Stimulated activated CD8-positive, alpha-beta memory T cell treated with anti-CD3 and anti-CD28 coated beads, Interleukin-7, amount 100 ng/mL, for 1 hour (primary cell): ENCODE results near the gene LRRC56.
"Not testable (repeated sequence)": the region's sequence is repeated elsewhere in the genome, so short reads cannot be mapped to it uniquely, and the experiment has no call there.

Experiments used
- DNase-seq, 2 donors: peaks; one replicate each; pipeline ENCODE4 v3.0.0-alpha.2; 2020; ENCODE audit warnings: low read depth in 2 of 2

LRRC56 gene

GRCh38 chr11:559712-560304 lies 22.5 kb downstream of the LRRC56 start:
- no peak for DNase-seq

GRCh38 chr11:560305-561147 lies 23.2 kb downstream of the LRRC56 start, which contains the start of the genes LMNTD2 and RASSF7:
LMNTD2 (minus strand) TSS chr11:560738; CDS start chr11:560716, 22 bp downstream.
RASSF7 (plus strand) TSS chr11:560970; CDS start chr11:561769, 799 bp downstream.
- DNase-seq, result peak; percentile 93 to 95

- DNase-seq, result no peak
These were observed 24.0 kb downstream of the LRRC56 start for GRCh38 chr11:561148-562003.

GRCh38 chr11:562046-562645 lies 24.8 kb downstream of the LRRC56 start:
- DNase-seq, result no peak

- DNase-seq, result no peak
These were observed 25.9 kb downstream of the LRRC56 start for GRCh38 chr11:563066-563811.

GRCh38 chr11:563812-564578 lies 26.7 kb downstream of the LRRC56 start:
- DNase-seq, result no peak

- DNase-seq, result no peak
These were observed 28.7 kb downstream of the LRRC56 start for GRCh38 chr11:565921-566509.

GRCh38 chr11:567011-567628 lies 29.8 kb downstream of the LRRC56 start:
- no peak for DNase-seq

- no peak for DNase-seq
These were observed 30.4 kb downstream of the LRRC56 start for GRCh38 chr11:567629-568292.

- DNase-seq, result peak; percentile 78 to 81
These were observed 31.2 kb downstream of the LRRC56 start for GRCh38 chr11:568306-569157.

GRCh38 chr11:569158-569885 lies 32.0 kb downstream of the LRRC56 start:
- no peak for DNase-seq

- DNase-seq, result no peak
These were observed 34.5 kb downstream of the LRRC56 start for GRCh38 chr11:571802-572185.

GRCh38 chr11:573146-573759 lies 35.9 kb downstream of the LRRC56 start:
- DNase-seq, result no peak

GRCh38 chr11:574031-574570 lies 36.8 kb downstream of the LRRC56 start:
- DNase-seq, result not testable (repeated sequence)

GRCh38 chr11:574632-575312 lies 37.4 kb downstream of the LRRC56 start:
- no peak for DNase-seq
